HG03108 (cell line): Measurements from ENCODE around the gene GPR68.
"Not testable (repeated sequence)": the region's sequence is repeated elsewhere in the genome, so short reads cannot be mapped to it uniquely, and the experiment has no call there.

Experiments
- ATAC-seq: cut with Tn5 transposase; IDR thresholded peaks from one replicate; pipeline ENCODE4 v1.9.1; 2021; ENCODE audit warnings: moderate library complexity; ENCODE audit not compliant: unreplicated experiment

GPR68 gene

DNA sequence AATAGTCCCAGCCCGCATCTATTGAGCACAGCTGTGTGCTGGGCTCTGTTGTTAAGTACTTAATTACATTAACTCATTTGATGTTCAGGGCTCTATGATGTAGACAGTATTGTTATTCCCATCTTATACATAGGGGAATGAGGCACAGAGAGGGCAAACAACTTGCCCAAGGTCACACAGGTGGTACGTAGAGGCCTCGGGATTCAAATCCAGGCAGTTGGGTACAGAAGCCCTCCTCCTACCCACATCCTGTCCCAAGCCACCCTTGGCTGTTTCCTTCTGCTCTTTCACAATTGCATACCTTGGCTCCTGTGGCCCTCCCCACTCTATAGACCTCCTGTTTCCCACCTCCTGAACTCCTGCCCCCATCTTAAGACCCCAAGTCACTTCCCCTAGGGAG is 10.0 kb upstream of the GPR68 start:
- ATAC-seq: no peak

DNA sequence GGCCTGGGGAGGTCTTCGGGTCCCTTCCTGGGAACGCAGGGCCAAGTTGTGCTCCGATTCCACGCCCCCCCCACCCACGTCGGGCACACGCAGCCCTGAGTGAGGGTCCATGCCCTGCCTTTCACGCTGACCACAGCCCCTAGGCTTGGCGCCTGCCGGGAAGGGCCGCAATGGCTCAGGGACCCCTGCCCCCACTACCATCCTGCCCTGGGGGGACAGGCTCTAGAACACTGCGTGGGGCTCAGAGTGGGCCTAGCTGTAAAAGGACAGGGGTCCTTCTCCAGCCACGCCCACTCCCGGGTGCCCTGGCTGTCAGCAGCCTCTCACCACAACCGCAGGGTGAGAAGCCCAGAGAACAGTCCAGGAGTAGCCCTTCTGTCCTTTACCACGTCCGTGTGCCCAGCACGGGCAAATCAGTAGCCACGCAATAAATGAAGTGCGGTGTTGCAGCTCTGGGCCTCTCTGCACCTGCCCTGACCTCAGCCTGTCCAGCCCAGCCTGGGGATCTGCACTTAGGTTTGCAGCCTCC is 9.4 kb upstream of the GPR68 start:
- no peak for ATAC-seq

DNA sequence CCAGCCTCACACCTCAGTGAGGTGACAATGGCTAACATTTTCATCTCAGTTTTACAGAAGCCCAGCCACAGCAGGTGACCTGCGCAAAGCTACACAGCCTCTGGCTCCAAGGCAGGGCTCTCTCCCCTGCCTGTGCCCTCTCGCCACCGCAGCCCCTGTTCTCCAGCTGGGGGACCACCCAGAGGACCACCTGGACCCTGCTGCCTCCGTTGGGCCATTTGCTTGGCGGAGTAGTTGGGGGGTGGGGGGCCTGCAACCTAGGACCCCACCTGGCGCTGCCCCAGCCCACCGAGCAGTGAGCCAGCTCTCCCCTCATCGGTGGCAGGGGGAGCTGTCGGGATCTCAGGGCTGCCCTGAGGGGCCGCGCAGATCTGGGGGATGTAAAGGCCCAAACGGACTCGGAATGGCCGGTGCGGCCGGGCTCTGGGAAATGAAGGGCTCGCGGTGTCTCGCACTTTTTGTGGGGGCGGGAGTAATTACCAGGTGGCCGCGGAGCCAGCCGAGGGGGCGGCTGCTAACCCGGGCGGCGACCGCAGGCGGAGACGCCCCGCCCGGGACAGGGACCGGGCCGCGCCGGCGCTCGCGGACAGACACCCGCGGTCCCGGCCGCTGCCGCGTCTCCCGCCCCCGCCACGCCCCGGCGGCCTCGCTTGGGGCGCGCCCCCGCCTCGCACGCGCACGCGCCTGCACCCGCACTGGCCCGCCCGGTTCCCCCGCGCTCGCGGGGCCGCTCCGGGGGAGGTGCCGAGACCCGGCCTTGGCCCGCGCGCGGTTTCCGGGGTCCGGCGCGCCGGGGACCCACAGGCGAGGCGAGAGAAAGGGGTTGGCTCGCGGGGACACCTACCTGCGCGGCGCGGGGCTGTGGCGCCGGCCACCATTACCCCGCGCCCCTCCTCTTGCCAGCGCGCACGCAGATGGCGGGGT is 8.6 kb upstream of the GPR68 start:
- ATAC-seq: no peak

DNA sequence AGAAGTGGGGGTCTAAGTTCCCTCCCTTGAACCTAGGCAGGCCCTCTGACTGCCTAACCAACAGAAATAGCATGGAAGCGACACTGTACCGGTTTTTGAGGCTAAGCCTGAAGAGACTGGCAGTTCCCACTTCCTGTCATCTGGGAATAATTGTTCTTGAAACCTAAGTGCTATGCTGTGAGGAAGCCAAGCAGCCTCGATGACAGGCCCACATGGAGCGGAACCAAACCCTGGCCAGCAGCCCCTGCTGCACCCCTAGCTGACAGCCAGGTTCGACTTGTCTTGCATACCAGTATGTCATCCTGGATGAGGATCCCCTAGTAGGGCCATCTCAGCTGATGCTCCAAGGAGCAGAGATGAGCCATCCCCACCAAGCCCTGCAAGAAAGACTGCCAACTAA is 6.4 kb upstream of the GPR68 start:
- no peak for ATAC-seq

DNA sequence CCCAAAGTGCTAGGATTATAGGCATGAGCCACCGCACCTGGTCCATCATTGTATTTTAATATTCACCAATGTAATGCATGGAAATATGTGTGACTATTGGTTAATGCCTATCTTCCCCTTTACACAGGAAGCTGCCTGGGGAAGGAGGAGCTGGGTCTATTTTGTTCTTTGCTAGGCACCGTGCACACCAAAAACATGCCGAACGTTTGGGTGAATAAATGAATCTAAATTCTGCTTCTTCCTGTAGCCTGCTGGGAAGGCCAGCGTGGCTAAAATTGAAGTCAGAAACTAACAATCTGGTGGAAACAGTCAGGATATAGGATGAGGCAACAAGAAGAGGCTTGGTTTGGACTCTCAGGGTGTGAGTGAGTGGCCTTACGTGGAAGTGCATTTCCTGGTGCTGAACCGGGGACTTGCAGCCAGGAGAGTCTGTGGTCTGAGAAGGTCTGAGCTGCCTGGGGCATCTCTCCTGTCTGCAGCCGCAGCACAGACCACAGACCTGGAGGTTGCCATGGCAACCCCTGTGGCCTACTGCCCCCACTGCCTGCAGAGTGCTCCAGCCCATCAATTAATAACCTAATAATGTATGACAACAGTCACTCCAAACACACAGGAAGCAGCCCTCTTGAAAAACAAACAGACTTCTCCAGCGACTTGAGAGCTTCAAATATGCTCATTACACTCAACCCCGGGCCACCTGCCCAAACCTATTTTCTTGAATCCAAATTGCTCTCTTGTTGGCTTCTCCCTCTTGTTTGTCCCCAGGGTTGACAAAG is 5.5 kb upstream of the GPR68 start:
- peak; percentile 89 for ATAC-seq

DNA sequence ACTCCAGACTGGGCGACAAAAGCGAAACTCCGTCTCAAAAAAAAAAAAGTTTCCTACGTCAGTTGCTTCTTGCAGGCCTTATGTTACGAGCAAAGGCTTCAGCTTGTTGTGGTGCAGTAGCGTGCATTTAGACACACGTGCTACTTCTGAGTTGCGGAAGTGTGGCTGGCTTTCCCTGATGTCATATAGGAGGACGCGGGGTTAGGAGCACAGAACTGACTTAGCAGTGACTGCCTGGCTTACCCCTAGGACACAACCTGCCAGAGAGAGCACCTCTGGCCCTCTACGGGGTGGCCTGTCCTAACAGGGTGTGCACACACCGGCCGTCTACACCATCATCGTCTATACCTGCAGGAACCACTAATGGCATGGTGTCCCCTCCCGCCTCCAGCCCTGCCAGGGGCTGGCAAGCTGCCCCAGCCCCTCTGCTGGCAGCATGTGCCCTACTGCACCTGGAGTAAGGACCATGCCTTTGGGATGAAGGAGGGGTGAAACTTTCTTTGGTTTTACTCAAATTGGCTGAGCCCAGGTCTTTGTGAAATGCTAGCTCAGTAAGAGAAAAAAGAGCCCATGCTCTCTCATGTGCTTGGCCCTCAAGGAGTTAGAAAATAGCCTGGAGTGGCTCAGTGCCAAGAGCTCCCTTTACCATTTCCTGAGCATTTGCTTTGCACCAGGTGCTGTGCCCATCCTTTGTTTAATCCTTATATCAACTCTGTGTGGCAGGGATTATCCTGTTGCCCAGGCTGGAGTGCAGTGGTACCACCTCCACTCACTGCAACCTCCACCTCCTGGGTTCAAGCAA is 1.7 kb upstream of the GPR68 start:
- ATAC-seq: no peak

DNA sequence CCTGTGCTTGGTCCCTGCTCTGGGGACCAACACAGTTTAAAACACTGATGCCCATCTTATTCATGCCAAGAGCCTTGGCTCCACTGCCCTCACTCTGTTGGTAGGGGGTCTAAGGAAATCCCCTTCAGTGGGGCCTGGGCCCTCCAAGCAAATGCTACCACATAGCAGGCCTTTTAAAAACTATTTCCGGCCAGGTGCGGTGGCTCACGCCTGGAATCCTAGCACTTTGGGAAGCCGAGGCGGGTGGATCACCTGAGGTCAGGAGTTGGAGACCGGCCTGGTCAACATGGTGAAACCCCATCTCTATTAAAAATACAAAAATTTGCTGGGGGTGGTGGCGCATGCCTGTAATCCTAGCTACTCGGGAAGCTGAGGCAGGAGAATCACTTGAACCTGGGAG is 1.1 kb upstream of the GPR68 start:
- ATAC-seq: not testable (repeated sequence)

DNA sequence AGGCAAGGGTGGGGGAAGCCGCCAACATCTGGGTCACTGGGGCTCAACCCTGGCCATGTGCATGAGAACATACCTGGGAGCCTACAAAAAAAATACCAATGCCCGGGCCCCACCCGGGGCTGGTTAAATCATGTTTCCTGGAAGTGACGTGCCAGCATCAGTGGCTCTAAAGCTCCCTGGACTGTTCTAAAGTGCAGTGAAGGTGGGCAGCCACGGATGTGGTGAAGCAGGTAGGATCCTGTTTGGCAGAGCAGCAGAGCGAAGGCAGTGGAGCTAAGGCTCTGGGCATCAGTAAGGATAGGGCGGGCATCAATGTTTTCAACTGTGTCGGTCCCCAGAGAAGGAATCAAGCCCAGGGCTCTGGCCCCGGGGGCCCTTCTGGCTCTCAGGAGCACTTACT is 525 bp upstream of the GPR68 start:
- ATAC-seq: no peak

DNA sequence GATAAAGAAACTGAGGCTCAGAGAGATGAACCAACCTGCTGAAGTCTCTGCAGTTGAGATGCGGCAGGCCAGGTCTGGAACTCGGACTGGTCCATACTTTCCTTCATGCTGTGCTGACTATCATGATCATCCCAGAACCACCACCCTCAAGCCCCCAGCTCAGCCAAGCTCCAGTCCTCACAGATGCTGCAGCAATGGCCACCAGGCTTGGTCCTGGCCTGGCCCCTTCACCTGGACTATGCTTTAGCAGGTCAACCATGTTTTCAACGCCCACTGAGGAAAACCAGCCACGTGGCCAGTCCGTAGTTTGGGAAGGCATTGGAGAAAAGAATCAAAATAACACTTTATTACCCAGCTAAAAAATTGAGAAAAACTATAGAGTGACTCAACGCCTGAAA is 1.4 kb downstream of the GPR68 start:
- peak; percentile 3 for ATAC-seq

DNA sequence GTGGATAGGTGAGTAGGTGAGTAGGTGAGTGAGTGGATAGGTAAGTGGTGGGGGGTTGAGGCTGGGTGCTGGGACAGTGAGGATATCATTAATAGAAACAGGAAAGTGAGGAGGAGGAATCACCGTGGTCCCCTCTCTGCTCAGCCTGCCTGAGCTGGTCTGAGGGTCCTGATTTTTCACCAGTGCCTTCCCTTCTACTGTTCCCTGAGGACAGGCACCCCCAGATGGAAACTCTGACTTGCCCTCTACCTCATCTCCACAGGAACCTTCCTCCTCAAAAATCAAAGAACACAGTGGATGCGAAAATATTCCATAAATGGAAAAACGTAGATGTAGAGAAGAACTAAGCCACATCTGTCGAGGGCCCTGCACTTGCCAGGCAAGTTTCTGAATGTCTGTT is 1.9 kb downstream of the GPR68 start:
- ATAC-seq: no peak

DNA sequence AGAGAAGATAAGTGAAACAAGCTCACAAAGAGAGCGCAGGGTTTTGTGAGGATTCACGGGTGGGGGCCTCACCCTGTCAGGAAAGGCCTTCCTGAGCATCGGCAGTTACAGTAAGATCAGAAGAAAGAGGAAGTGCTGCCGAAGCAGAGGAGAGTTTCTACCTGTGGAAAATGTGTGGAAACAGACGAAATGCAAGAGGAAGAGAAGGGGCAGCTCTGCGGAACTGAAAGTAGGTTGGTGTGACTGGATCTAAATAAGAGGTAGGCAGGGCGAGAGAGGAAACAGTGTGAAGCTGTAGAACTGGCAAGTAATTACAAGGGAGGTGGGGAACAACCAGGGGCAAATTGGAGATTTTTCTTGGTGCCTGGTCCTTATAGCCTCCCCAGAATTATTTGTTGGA is 2.6 kb downstream of the GPR68 start:
- ATAC-seq: peak; percentile 57

DNA sequence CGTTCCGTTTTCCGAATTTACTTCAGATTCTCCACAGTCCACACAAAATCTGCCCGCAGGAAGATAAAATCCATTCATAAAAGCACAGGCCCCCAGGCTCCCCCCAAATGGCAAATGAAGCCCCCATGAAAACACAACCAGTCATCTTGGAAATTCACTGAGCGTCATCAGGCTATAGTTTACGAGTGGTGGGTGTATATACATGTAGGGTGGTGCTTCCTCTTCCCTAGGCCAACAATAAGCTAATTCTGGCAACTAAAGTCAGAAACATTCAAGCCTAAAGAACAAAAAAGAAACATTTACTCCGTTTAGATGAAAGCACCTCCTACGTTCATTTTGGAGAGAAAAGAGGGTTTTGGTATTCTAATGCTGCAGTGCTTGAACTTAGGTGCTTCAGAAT is 5.8 kb downstream of the GPR68 start:
- no peak for ATAC-seq

DNA sequence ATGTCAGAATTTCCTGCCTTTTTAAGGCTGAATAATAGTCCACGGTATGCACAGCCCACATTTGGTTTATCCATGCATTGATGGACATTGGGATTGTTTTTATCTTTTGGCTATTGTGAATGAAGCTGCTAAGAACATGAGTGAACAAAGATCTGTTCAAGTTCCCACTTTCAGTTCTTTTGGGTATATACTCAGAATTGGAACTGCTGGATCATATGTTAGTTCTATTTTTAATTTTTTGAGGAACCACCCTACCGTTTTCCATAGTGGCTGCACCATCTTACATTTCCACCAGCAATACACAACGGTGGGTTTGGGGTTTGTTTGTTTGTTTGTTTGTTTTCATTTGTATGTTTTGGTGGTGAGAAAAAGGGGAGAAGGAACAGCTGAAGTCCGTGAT is 6.4 kb downstream of the GPR68 start:
- ATAC-seq: no peak

DNA sequence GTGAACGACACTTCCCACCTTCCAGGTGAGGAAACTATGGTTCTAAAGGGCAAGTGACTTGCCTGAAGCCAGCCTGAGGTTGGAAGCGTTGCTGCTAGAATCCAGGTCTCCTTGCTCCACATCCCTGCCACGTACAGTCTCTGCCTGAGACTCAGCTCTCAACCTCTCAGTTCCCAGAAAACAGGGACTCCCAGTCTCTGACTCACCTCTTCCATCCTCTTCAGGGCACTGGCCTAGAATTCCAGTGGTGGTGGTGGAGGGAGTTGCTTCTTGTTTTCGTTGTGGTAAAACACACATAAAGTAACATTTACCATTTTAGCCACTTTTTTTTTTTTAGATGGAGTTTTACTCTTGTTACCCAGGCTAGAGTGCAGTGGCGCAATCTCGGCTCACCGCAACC is 7.3 kb downstream of the GPR68 start:
- ATAC-seq: no peak

DNA sequence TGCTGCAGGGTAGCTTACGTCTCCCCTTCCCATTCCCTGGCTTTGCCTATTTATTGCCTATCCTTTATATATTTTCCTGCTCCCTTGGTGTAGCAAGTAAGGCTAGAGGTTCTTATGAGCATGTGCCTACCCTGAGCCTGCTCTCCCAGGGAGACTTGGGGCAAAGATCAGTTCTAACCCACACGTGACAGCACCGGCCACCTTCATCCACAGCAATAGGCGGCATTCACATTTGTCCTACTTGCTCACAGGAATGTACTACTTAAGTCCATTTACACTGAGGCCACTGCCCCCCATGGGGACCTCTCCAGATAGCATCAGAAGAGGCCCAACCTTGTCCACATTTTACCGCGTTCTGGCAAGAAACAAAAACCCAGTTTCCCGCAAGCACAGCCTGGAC is 8.7 kb downstream of the GPR68 start:
- no peak for ATAC-seq

DNA sequence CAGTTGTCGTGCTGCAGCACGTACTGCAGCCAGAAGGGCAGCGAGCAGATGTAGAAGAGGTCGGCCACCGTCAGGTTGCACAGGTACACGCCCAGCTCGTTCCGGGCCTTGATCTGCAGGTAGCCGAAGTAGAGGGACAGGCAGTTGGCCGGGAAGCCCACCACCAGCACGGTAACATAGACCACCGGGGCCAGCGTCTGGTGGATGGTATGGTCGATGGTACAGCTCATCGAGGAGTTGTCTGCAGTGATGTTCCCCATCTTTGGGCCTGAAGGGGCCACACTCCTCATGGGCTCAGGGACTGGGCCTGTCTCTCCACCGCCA is 9.8 kb downstream of the GPR68 start:
- ATAC-seq: no peak

DNA sequence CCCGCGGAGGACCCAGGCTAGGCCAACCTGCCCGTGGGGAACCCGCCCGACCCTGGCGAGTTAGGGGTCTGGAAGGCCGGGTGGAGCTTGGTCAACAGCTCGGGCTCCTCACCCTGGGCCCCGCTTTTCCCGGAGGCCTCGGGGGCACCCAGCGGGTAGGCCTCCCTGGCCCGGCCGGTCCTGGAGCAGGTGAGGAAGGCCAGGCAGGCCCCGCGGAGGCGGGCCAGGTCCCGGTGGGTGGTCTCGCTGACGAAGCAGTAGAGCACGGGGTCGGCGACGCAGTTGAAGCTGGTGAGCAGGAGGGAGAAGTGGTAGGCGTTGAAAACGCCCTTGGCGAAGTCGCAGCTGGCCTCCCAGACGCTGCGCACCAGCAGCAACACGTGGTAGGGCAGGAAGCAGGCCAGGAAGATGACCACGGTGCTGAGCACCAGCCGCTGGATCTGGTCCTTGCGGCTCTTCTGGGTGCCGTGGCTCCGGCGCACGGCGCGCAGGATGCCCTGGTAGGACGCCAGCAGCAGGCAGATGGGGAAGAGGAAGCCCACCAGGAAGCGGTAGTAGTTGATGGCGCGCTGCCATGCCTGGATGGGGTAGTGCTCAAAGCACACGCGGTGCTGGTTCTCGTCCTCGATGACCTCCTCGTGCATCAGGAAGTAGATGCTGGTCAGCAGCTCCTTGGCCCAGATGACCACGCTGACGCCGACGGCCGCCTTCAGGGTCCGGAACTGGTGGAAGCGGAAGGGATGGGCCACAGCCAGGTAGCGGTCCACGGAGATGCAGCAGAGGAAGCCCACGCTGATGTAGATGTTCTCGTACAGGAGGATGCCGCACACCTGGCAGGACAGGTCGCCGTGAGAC is 10.3 kb downstream of the GPR68 start:
- no peak for ATAC-seq

DNA sequence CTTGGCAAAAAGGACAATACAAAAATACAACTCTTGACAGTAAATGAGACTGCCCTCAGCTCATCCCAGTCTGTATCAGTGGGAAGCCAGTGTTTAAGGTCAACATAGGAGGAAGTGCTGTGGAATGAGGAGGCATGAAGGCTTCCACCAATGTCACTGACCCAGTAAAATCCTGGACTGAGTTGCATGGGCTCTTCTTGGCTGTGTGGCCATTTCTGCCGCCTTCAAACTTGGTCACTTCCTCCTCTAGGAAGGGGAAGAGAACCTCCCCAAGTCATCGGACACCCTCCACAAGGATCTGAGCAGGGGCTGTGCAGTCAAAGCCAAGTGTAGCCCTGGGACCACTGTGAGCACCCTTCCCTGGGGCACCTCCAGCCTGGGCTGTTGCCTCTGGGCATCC is 11.9 kb downstream of the GPR68 start:
- ATAC-seq: no peak

DNA sequence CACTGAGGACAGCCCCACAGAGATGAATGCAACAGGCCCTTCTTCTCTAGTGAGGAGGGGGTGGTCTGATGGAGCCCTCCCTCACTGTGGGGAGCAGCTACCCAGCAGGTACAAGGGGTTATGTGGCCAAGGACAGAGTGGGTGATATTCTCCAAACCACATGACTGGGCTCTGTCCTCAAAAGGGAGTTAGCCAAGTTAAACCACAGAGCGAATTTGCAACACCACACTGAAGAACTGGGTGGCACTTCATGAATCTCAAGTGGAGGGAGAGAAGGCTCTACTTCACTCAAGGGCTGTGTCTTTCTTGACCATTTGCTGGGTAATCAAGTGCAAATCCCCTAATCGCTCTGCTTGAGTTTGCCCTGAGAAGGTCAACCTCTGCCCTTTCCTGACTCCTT is 12.5 kb downstream of the GPR68 start:
- ATAC-seq: no peak

DNA sequence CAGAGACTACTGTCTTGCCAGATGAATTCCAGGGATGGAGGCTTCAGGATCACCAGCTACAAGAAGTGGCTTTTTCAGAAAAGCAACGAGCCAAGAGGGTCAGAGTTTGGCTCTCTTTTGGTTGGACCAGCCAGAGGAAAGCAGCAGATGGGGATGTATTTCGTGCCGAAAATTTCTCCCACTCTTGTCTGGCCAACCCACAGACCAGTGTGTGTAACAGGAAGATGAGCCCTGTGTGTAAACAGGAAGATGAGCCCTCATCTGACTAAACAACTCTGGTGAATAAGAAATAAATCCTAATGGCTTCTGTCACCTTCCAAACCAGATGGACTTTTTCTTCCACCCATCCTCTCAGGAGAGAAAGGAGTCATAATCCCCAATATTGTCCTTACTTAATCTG is 13.1 kb downstream of the GPR68 start:
- no peak for ATAC-seq
